PC-3 (cell line): Measurements from ENCODE around the gene ARL4C.

ENCODE experiments used
- CTCF ChIP-seq: fragments of 300-600 bp; sonication (generic); conservative IDR thresholded peaks from 2 replicates; pipeline ENCODE4 v1.5.1; 2017; ENCODE audit warnings: antibody characterized with exemption, low read depth, mild to moderate bottlenecking, low read length
- EZH2 ChIP-seq: fragments of 300-600 bp; sonication (generic); IDR thresholded peaks from one replicate; pipeline ENCODE4 v1.6.1; 2017; ENCODE audit warnings: antibody characterized with exemption, mild to moderate bottlenecking, low read length; ENCODE audit not compliant: unreplicated experiment

GRCh38 chr2:234476766-234477165 is 20.1 kb downstream of the ARL4C start:
- TF ChIP-seq CTCF (no peak), EZH2 (no peak)
